Bronchial epithelial cell (primary cell): ENCODE results near the gene KRTAP10-12. TPM values are rescaled to one million over a fixed set of nuclear protein-coding genes. Genes with fewer than 3 reads are reported as not detected.

Experiments
- DNase-seq: peaks from one replicate; pipeline ENCODE4 v3.0.0-alpha.2; 2010; ENCODE audit warnings: low read depth
- FAIRE-seq: peaks from 2 replicates; lab custom pipeline; 2011; peaks lifted over from hg19 to GRCh38; lab: Jason Lieb, UNC
- H3K27me3 ChIP-seq: 2 replicates; pipeline ENCODE4 v1.5.1; 2011; ENCODE audit warnings: low read length; ENCODE audit not compliant: control insufficient read depth, insufficient read depth
- H3K36me3 ChIP-seq: 2 replicates; pipeline ENCODE4 v1.5.1; 2011; ENCODE audit warnings: low read length; ENCODE audit not compliant: control insufficient read depth, insufficient read depth
- H3K4me3 ChIP-seq: 2 replicates; pipeline ENCODE4 v1.5.1; 2011; ENCODE audit warnings: mild to moderate bottlenecking, low read depth, low read length, control low read depth
- CTCF ChIP-seq: IDR thresholded peaks from 2 replicates; pipeline ENCODE4 v1.5.1; 2011; ENCODE audit warnings: mild to moderate bottlenecking, moderate library complexity, low read length, control low read depth, inconsistent platforms; ENCODE audit not compliant: insufficient read depth, severe bottlenecking
- total RNA-seq: library from RNA; depleted of rRNA; stranded (reverse); fragments of >200 nt; gene quantifications from 2 replicates; pipeline ENCODE4 v1.2.1, GENCODE V29; 2014

KRTAP10-12 gene
- total RNA-seq, 1 donor from 2014 or later, result not detected

GRCh38 chr21:44666401-44667320, 30.3 kb upstream of the KRTAP10-12 start, which contains the start of gene KRTAP12-2:
Gene KRTAP12-2, minus strand, starts transcription at chr21:44666927. Its CDS starts 41 bp downstream, at chr21:44666886.
- Histone ChIP-seq H3K4me3 (no peak within 1 kb of the TSS), H3K36me3 (no peaks in the 10 kb centered on the region), H3K27me3 (no peaks in the 10 kb centered on the region)
- FAIRE-seq, result no peak
- peak; percentile 0 for DNase-seq
- TF ChIP-seq CTCF, result no peak

- FAIRE-seq (no peak), DNase-seq (no peak)
- H3K36me3 ChIP-seq, result no peaks in the 10 kb centered on the region
- no peak overlapping the region for H3K4me3 ChIP-seq
- no peaks in the 10 kb centered on the region for H3K27me3 ChIP-seq
- TF ChIP-seq CTCF, result no peak
Observed at GRCh38 chr21:44667612-44668011, 29.4 kb upstream of the KRTAP10-12 start.

- Histone ChIP-seq H3K27me3 (no peaks in the 10 kb centered on the region), H3K36me3 (no peaks in the 10 kb centered on the region), H3K4me3 (no peak overlapping the region)
- FAIRE-seq, result no peak
- DNase-seq, result no peak
- TF ChIP-seq CTCF, result no peak
Observed at GRCh38 chr21:44670642-44671432, 26.1 kb upstream of the KRTAP10-12 start.

- H3K4me3 ChIP-seq, result no peak overlapping the region
- DNase-seq (no peak), FAIRE-seq (no peak)
- no peaks in the 10 kb centered on the region for H3K36me3 ChIP-seq
- H3K27me3 ChIP-seq, result no peaks in the 10 kb centered on the region
- TF ChIP-seq CTCF, result no peak
Observed at GRCh38 chr21:44671911-44672310, 25.1 kb upstream of the KRTAP10-12 start.

- TF ChIP-seq CTCF, result no peak
- Histone ChIP-seq H3K4me3 (no peak overlapping the region), H3K27me3 (no peaks in the 10 kb centered on the region), H3K36me3 (no peaks in the 10 kb centered on the region)
- FAIRE-seq (peak; percentile 18), DNase-seq (no peak)
Observed at GRCh38 chr21:44677881-44678280, 19.1 kb upstream of the KRTAP10-12 start.
